Type B pancreatic cell (in vitro differentiated cells): ENCODE data around the gene EIF6. TPM values are rescaled to one million over a fixed set of nuclear protein-coding genes. Genes with fewer than 3 reads are reported as not detected.
"Not testable (repeated sequence)": the region's sequence is repeated elsewhere in the genome, so short reads cannot be mapped to it uniquely, and the experiment has no call there.

ENCODE experiments used
- DNase-seq: peaks from one replicate; pipeline ENCODE4 v3.0.0; 2021; ENCODE audit warnings: mixed read lengths; ENCODE audit not compliant: unreplicated experiment; ENCODE audit errors: extremely low spot score
- H3K27ac Mint-ChIP-seq: 2 replicates; pipeline ENCODE4 v1.8.0; 2021; ENCODE audit warnings: mild to moderate bottlenecking, mixed read lengths
- H3K27me3 Mint-ChIP-seq: 2 replicates; pipeline ENCODE4 v1.8.0; 2021; ENCODE audit warnings: mixed read lengths
- H3K36me3 Mint-ChIP-seq: 2 replicates; pipeline ENCODE4 v1.8.0; 2021; ENCODE audit warnings: mixed read lengths
- H3K4me1 Mint-ChIP-seq: one replicate; pipeline ENCODE4 v1.8.0; 2021; ENCODE audit warnings: mixed read lengths; ENCODE audit not compliant: unreplicated experiment
- H3K4me3 Mint-ChIP-seq: 2 replicates; pipeline ENCODE4 v1.8.0; 2021; ENCODE audit warnings: mild to moderate bottlenecking, mixed read lengths
- H3K9me3 Mint-ChIP-seq: 2 replicates; pipeline ENCODE4 v1.8.0; 2021; ENCODE audit warnings: mixed read lengths
- total RNA-seq: library from RNA; stranded (reverse); gene quantifications from 2 replicates; pipeline ENCODE4 v1.2.1, GENCODE V29; 2021; ENCODE audit warnings: low replicate concordance
- TF ChIP-seq, protein P1 (sequence below): fragments of 200-600 bp; sonication (generic); conservative IDR thresholded peaks from 2 replicates; pipeline ENCODE4 v1.5.0; 2021; ENCODE audit warnings: antibody characterized with exemption, mild to moderate bottlenecking

The EIF6 gene
- total RNA-seq, 1 donor from 2014 or later: 124 TPM

DNA sequence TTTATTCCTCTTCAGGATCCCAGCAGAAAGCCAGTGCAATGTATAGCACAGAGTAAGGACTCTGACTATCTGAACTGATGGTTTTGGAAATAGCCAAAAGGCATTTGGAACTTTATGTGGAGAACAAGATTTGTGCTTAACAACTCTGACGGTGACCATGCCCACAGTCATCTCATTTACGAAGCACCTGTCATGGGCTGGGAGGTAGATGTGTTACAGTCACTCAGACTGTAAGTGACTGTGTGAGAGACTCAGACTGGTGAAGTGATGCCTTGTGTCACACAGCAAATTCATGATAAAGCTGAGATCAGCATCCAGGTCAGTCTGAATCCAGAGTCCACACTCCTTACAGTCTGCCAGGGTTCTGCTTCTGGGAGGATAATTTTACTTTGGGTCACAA is 31.5 kb upstream of the EIF6 start:
- peaks cover 16% of the 10 kb centered on the region for H3K36me3 Mint-ChIP-seq
- H3K27ac Mint-ChIP-seq: no peak overlapping the region
- H3K4me1 Mint-ChIP-seq: peaks cover 38% of the 10 kb centered on the region
- no peaks in the 10 kb centered on the region for H3K27me3 Mint-ChIP-seq
- no peak overlapping the region for H3K4me3 Mint-ChIP-seq
- DNase-seq: no peak
- no peaks in the 10 kb centered on the region for H3K9me3 Mint-ChIP-seq
- TF ChIP-seq, protein P1, sequence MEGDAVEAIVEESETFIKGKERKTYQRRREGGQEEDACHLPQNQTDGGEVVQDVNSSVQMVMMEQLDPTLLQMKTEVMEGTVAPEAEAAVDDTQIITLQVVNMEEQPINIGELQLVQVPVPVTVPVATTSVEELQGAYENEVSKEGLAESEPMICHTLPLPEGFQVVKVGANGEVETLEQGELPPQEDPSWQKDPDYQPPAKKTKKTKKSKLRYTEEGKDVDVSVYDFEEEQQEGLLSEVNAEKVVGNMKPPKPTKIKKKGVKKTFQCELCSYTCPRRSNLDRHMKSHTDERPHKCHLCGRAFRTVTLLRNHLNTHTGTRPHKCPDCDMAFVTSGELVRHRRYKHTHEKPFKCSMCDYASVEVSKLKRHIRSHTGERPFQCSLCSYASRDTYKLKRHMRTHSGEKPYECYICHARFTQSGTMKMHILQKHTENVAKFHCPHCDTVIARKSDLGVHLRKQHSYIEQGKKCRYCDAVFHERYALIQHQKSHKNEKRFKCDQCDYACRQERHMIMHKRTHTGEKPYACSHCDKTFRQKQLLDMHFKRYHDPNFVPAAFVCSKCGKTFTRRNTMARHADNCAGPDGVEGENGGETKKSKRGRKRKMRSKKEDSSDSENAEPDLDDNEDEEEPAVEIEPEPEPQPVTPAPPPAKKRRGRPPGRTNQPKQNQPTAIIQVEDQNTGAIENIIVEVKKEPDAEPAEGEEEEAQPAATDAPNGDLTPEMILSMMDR: no peak

DNA sequence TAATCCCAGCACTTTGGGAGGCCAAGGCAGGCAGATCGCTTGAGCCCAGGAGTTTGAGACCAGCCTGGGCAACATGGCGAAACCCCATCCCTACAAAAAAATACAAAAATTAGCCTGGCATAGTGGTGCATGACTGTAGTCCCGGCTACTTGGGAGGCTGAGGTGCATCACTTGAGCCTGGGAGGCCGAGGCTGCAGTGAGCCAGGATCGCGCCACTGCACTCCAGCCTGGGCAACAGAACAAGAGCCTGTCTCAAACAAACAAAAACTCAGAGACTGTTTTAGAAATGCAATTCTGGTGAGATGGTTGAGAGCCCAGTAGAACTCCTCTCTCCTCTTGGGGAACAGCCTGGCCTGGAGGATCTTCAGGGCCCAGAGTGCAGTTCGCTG is 31.1 kb upstream of the EIF6 start:
- not testable (repeated sequence) for H3K9me3 Mint-ChIP-seq, H3K27me3 Mint-ChIP-seq, H3K4me3 Mint-ChIP-seq, H3K27ac Mint-ChIP-seq, DNase-seq
- Mint-ChIP-seq H3K36me3 (peaks cover 16% of the 10 kb centered on the region), H3K4me1 (peaks cover 35% of the 10 kb centered on the region)

DNA sequence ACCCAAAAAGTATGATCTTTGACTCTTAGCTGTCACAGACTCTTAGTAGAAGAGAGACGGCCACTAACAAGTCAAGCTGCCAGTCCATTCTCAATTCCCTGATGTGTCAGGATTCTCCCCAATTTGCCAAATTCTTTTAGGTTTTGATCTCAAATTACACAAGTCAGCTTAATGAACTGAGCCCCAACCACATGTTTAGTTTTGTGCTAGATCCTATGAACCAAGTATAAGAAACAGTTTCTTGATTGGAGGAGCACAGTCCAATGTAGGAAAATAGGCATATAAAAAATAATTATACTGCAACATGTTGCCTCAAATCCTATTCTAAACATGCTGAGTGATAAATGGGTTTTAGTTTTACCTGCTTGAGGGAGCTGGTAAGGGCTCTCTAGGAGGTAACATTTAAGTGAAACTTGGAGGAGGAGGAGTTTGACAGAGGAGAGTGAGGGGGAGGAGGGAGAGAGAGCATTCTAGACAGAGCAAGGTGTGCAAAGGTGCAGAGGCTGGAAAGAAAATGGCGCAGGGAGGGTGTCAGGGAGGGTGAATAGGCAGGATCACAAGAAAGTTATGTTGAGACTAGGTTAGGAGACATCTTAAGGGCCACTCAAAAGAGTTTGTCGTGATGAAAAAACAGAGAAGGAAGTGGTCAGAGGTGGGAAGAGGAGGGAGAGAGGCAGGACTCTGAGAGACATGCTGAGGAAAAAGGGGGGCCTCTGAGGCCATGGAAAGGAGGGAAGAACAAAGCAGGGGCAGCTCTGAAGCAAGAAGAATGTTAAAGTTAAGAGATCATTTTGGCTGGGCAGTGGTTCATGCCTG is 30.5 kb upstream of the EIF6 start:
- H3K4me3 Mint-ChIP-seq: no peak overlapping the region
- no peak for DNase-seq
- H3K4me1 Mint-ChIP-seq: peaks cover 29% of the 10 kb centered on the region
- H3K27ac Mint-ChIP-seq: peak overlapping the region; percentile 23
- H3K9me3 Mint-ChIP-seq: no peaks in the 10 kb centered on the region
- TF ChIP-seq, protein P1: no peak
- no peaks in the 10 kb centered on the region for H3K27me3 Mint-ChIP-seq
- peaks cover 17% of the 10 kb centered on the region for H3K36me3 Mint-ChIP-seq

DNA sequence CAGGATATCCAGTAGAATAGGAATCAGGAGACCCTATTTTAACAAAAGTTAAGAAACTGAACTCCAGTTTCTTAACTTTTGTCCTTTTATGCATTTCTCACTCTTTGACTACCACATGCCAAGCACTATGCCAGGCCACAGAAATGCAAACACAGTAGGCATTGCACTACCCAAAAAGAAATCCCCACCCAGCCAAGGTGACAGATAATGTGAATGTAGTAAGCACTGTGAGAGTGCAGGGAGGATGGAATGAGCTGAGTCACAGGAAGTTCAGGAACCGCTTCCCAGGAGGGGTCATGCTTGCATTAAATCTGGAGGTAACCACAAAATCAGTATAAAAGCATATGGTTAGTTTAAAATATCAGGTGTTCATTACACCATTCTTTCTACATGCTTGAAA is 27.7 kb upstream of the EIF6 start:
- TF ChIP-seq, protein P1: no peak
- no peak overlapping the region for H3K4me3 Mint-ChIP-seq
- no peaks in the 10 kb centered on the region for H3K27me3 Mint-ChIP-seq
- H3K4me1 Mint-ChIP-seq: peaks cover 12% of the 10 kb centered on the region
- peaks cover 19% of the 10 kb centered on the region for H3K36me3 Mint-ChIP-seq
- DNase-seq: no peak
- no peaks in the 10 kb centered on the region for H3K9me3 Mint-ChIP-seq
- peak overlapping the region; percentile 25 for H3K27ac Mint-ChIP-seq

DNA sequence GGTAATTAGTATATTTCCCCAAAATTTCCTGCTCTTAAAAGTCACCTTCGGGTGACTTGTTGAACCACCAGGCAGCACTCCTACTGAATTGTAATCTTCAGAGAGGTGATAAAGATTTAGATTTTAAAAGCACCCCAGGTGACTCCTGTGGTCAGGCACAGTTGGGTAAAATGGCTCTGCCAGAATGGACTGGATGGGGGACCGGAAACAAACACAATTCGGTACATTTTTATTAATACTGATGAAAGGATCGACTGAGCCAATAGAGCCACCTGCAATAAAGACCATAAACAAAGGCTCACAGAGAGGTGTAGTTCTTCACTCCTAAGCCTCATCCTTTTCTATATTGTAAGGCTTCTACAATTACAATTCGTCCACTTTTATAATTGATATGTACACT is 27.2 kb upstream of the EIF6 start:
- TF ChIP-seq, protein P1: no peak
- H3K36me3 Mint-ChIP-seq: peaks cover 19% of the 10 kb centered on the region
- H3K9me3 Mint-ChIP-seq: no peaks in the 10 kb centered on the region
- no peak overlapping the region for H3K4me3 Mint-ChIP-seq
- no peaks in the 10 kb centered on the region for H3K27me3 Mint-ChIP-seq
- H3K27ac Mint-ChIP-seq: no peak overlapping the region
- H3K4me1 Mint-ChIP-seq: peaks cover 13% of the 10 kb centered on the region
- no peak for DNase-seq

DNA sequence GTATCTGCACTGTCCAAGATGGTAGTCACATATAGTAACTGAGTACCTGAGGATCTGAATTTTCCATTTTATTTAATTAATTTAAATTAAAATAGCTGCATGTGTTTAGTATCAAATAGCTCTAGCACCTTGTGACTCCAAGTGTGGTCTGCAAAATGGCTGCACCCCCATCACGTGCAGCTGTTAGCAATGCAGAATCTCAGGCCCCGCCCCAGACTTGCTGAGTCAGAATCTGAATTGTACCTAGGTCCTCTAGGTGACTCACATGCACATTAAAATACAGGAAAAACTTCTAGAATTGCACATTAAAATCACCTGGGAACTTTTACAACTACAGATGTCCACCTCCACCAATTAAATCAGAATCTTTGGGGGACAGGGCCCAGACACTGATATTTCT is 26.8 kb upstream of the EIF6 start:
- Mint-ChIP-seq H3K4me1 (peaks cover 17% of the 10 kb centered on the region), H3K4me3 (no peak overlapping the region), H3K9me3 (no peaks in the 10 kb centered on the region), H3K36me3 (peaks cover 19% of the 10 kb centered on the region), H3K27ac (no peak overlapping the region), H3K27me3 (no peaks in the 10 kb centered on the region)
- DNase-seq: no peak
- TF ChIP-seq, protein P1: no peak
